Suppressor macrophage (primary cell): ENCODE results near the gene PCCA.
"Not testable (repeated sequence)": the region's sequence is repeated elsewhere in the genome, so short reads cannot be mapped to it uniquely, and the experiment has no call there.

Experiments used
- DNase-seq, 4 experiments: peaks; one replicate each; pipeline ENCODE4 v3.0.0-alpha.2; 2020 to 2022

PCCA gene

GRCh38 chr13:100245104-100245503, 156.2 kb downstream of the PCCA start:
- DNase-seq, result no peak

GRCh38 chr13:100247937-100248336, 159.0 kb downstream of the PCCA start:
- no peak for DNase-seq

GRCh38 chr13:100254002-100254401, 165.1 kb downstream of the PCCA start:
- peak in 2 of 4 experiments; percentile 8 to 10 for DNase-seq

- DNase-seq, result no peak
Observed at GRCh38 chr13:100262404-100262803, 173.5 kb downstream of the PCCA start.

GRCh38 chr13:100266026-100266425, 177.1 kb downstream of the PCCA start:
- no peak for DNase-seq

GRCh38 chr13:100269837-100270236, 180.9 kb downstream of the PCCA start:
- peak; percentile 81 to 89 (median 84) for DNase-seq

- DNase-seq, result no peak
Observed at GRCh38 chr13:100273138-100273537, 184.2 kb downstream of the PCCA start.

- peak; percentile 19 to 63 (median 51) for DNase-seq
Observed at GRCh38 chr13:100273552-100273951, 184.7 kb downstream of the PCCA start.

- DNase-seq, result no peak
Observed at GRCh38 chr13:100274942-100275506, 186.1 kb downstream of the PCCA start.

- DNase-seq, result no peak
Observed at GRCh38 chr13:100275746-100276145, 186.9 kb downstream of the PCCA start.

- DNase-seq, result no peak
Observed at GRCh38 chr13:100280681-100281080, 191.8 kb downstream of the PCCA start.

GRCh38 chr13:100282306-100282705, 193.4 kb downstream of the PCCA start:
- DNase-seq, result not testable (repeated sequence)

GRCh38 chr13:100290165-100290801, 201.4 kb downstream of the PCCA start:
- DNase-seq, result peak in 2 of 4 experiments; percentile 21 to 53

GRCh38 chr13:100291624-100292023, 202.7 kb downstream of the PCCA start:
- DNase-seq, result no peak

- DNase-seq, result no peak
Observed at GRCh38 chr13:100297413-100297812, 208.5 kb downstream of the PCCA start.

GRCh38 chr13:100298116-100298681, 209.3 kb downstream of the PCCA start:
- DNase-seq, result peak in 2 of 4 experiments; percentile 3 to 5

GRCh38 chr13:100298691-100299090, 209.8 kb downstream of the PCCA start:
- DNase-seq, result no peak

- DNase-seq, result no peak
Observed at GRCh38 chr13:100300243-100300642, 211.3 kb downstream of the PCCA start.

- DNase-seq, result no peak
Observed at GRCh38 chr13:100300708-100301107, 211.8 kb downstream of the PCCA start.

GRCh38 chr13:100301418-100301817, 212.5 kb downstream of the PCCA start:
- DNase-seq, result no peak

- no peak for DNase-seq
Observed at GRCh38 chr13:100302391-100302790, 213.5 kb downstream of the PCCA start.

GRCh38 chr13:100304229-100304628, 215.3 kb downstream of the PCCA start:
- no peak for DNase-seq

- no peak for DNase-seq
Observed at GRCh38 chr13:100305398-100305797, 216.5 kb downstream of the PCCA start.

GRCh38 chr13:100306030-100306429, 217.1 kb downstream of the PCCA start:
- DNase-seq, result no peak
